ENCODE measurements around the gene RIPK3.
A peak's percentile ranks its signal among the peaks of the same experiment; 100 is the strongest.
"Not testable (repeated sequence)": the region's sequence is repeated elsewhere in the genome, so short reads cannot be mapped to it uniquely, and the experiment has no call there.

RIPK3 gene

GRCh38 chr14:24369463-24369862 is 29.7 kb upstream of the RIPK3 start:
- no peak for DNase-seq (ENCODE audit: low read depth)

- DNase-seq (ENCODE audit: low read depth), result peak; percentile 75
Observed at GRCh38 chr14:24368562-24369252, 28.9 kb upstream of the RIPK3 start.

- no peak for DNase-seq (ENCODE audit: low read depth)
Observed at GRCh38 chr14:24368212-24368561, 28.4 kb upstream of the RIPK3 start.

- DNase-seq (ENCODE audit: low read depth), result peak; percentile 97
Observed at GRCh38 chr14:24367514-24368211, 27.9 kb upstream of the RIPK3 start, which contains the start of gene NFATC4. Gene NFATC4 (plus strand): TSS chr14:24368184. CDS start chr14:24368341, 157 bp downstream.

- DNase-seq (ENCODE audit: low read depth), result peak; percentile 93
Observed at GRCh38 chr14:24366721-24367513, 27.1 kb upstream of the RIPK3 start.

- no peak for DNase-seq (ENCODE audit: low read depth)
Observed at GRCh38 chr14:24366413-24366720, 26.6 kb upstream of the RIPK3 start.

- DNase-seq (ENCODE audit: low read depth), result peak; percentile 92
Observed at GRCh38 chr14:24365600-24366412, 26.0 kb upstream of the RIPK3 start.

- no peak for DNase-seq (ENCODE audit: low read depth)
Observed at GRCh38 chr14:24364841-24365240, 25.1 kb upstream of the RIPK3 start.

GRCh38 chr14:24363401-24363800 is 23.6 kb upstream of the RIPK3 start:
- DNase-seq (ENCODE audit: low read depth), result no peak

- peak; percentile 69 for DNase-seq (ENCODE audit: low read depth)
Observed at GRCh38 chr14:24362241-24362960, 22.6 kb upstream of the RIPK3 start.

GRCh38 chr14:24361326-24361725 is 21.5 kb upstream of the RIPK3 start:
- DNase-seq (ENCODE audit: low read depth), result no peak

GRCh38 chr14:24360281-24360680 is 20.5 kb upstream of the RIPK3 start:
- no peak for DNase-seq (ENCODE audit: low read depth)

- DNase-seq (ENCODE audit: low read depth), result no peak
Observed at GRCh38 chr14:24356208-24356607, 16.4 kb upstream of the RIPK3 start.

GRCh38 chr14:24355009-24355408 is 15.2 kb upstream of the RIPK3 start:
- DNase-seq (ENCODE audit: low read depth), result no peak

GRCh38 chr14:24354482-24354825 is 14.7 kb upstream of the RIPK3 start:
- DNase-seq (ENCODE audit: low read depth), result not testable (repeated sequence)

GRCh38 chr14:24353559-24354481 is 14.0 kb upstream of the RIPK3 start:
- DNase-seq (ENCODE audit: low read depth), result peak; percentile 63

GRCh38 chr14:24351517-24351916 is 11.7 kb upstream of the RIPK3 start:
- DNase-seq (ENCODE audit: low read depth), result peak; percentile 86

GRCh38 chr14:24349742-24350141 is 10.0 kb upstream of the RIPK3 start:
- DNase-seq (ENCODE audit: low read depth), result no peak

- no peak for DNase-seq (ENCODE audit: low read depth)
Observed at GRCh38 chr14:24348186-24348585, 8.4 kb upstream of the RIPK3 start.

GRCh38 chr14:24347134-24347533 is 7.3 kb upstream of the RIPK3 start:
- DNase-seq (ENCODE audit: low read depth), result no peak

All from stromal cell of bone marrow (primary cell).